ENCODE measurements around the gene FBXO44. TPM values are rescaled to one million over a fixed set of nuclear protein-coding genes. Genes with fewer than 3 reads are reported as not detected.

Gene FBXO44
- total RNA-seq, 1 donor from 2014 or later: 6.4 TPM

DNA sequence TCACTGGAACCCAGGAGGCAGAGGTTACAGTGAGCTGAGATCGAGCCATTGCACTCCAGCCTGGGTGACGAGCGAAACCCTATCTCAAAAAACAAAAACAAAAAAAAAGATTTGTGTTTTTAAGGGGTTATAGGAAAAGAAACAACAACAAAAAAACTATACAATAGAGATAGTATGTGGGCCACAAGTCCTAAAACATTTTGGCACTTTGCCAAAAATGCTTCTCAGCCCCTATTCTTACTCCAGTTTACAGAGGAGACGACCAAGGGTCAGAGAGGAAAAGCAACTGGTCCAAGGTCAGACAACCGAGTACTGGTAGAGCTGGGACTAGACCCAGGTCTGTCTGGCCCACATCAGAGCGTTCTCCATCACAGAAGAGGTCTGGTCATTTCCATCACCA lies 3.0 kb downstream of the FBXO44 start:
- DNase-seq (ENCODE audit: low read depth in 2 of 2): no peak

DNA sequence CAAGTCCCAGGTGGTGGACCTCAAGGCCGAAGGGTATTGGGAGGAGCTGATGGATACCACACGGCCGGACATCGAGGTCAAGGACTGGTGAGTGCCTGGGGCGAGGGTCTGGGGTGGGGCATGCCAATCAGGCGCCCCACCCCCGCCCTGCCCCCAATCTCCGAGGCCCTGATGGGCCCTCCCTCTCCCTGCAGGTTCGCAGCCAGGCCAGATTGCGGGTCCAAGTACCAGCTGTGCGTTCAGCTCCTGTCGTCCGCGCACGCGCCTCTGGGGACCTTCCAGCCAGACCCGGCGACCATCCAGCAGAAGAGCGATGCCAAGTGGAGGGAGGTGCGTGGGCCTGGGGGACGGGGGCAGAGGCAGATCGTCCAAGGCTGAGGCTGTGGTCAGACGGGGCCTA lies 3.9 kb downstream of the FBXO44 start:
- no peak for DNase-seq (ENCODE audit: low read depth in 2 of 2)

DNA sequence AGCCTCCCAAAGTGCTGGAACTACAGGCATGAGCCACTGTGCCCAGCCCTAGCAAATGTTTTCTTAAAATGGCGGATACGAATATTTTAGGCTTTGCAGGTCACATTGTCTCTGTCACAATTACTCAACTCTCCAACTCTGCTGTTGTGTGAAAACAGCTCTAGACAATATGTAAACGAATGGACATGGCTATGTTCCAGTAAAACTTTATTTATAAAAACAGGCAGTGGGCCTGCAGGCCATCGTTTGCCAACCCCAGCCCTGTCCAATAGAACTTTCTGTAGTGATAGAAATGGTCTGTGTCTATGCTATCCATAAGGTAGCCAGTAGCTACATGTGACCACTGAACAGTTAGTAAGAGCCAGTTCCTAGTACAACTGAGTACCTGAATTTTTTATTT lies 5.1 kb downstream of the FBXO44 start:
- no peak for DNase-seq (ENCODE audit: low read depth in 2 of 2)

DNA sequence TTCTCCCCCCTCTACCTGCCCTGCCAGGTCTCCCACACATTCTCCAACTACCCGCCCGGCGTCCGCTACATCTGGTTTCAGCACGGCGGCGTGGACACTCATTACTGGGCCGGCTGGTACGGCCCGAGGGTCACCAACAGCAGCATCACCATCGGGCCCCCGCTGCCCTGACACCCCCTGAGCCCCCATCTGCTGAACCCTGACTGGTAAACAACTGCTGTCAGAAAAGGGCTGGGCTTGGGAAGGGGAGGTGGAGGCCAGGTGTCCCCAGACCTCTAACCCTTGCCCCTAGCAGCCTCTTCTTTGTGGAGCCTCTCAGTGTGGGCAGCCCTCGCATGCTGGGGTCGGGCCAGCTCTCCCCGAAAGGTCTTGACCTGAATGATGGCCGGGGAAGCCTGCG lies 6.4 kb downstream of the FBXO44 start:
- DNase-seq (ENCODE audit: low read depth in 2 of 2): no peak

DNA sequence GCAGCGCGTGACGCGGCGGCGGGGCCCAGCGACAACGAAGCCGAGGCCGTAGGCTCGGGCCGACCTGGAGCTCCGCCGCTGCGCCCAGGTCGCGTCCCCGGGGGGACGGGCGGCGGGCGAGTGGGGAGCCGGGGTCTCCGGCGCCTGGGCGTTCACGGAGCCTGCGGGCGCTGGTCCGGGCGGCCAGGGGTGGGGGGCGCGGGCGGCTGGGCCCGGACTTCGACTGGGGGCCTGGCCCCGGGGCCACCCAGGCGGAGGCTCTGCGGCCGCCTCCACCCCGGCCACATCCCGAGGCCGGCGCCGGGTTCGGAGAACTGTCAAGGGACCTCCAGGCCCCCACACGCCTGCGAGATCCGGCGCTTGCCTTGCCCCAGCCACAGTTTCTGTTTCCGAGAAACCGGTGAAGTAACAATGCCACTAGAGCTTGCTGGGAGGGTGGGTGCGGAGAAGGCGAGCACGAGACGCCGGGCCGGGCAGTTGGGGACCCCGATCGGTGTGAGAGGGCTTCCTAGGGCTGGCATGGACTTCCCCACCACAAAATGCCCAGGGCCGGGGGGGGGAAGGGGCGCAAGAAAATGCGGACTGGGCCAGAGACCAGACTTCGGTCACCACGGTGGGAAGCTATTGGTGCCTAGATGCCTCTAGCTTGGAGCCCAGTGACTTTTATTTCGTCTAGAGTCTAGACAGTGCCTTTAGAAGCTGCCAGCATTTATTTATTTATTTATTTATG lies 9.8 kb downstream of the FBXO44 start:
- no peak for DNase-seq (ENCODE audit: low read depth in 2 of 2)

DNA sequence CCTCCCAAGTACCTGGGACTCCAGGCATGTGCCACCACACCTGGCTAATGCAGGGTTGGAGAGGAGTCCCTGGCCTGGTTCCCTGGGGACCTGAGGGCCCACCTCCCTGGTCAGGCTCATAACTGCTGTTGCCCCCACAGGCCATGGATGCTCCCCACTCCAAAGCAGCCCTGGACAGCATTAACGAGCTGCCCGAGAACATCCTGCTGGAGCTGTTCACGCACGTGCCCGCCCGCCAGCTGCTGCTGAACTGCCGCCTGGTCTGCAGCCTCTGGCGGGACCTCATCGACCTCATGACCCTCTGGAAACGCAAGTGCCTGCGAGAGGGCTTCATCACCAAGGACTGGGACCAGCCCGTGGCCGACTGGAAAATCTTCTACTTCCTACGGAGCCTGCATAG lies 13.8 kb downstream of the FBXO44 start:
- DNase-seq (ENCODE audit: low read depth in 2 of 2): no peak

DNA sequence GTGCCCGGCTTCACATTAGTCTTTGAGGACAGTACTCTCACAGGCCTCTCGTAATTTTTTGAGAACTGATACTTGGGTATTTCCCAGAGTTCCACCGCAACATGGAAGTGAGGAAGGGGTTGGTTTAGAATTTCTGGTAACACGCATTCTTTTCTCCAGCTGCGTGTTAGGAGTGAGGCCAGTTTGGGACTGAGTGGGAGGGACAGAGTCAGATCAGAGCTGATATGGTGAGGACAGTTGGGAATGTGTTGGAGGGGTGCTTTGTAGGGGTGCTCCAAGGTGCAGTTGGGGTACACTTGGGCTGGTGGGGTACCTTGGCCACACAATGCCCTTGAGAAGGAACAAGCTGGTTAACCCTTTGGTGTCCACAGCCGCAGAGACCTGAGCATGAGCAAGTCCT lies 16.1 kb downstream of the FBXO44 start:
- DNase-seq (ENCODE audit: low read depth in 2 of 2): no peak

DNA sequence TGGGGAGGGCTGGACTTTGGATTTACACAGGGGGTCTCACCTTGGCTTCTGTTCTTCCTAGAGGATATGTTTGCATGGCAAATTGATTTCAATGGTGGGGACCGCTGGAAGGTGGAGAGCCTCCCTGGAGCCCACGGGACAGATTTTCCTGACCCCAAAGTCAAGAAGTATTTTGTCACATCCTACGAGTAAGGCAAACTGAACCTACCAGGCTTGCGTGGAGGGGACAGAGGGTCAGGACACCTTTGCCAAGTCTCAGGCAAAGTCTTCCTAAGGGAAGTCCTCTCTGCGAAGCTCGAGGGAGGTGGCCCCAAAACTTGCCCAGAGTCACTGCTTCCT lies 16.5 kb downstream of the FBXO44 start:
- no peak for DNase-seq (ENCODE audit: low read depth in 2 of 2)

DNA sequence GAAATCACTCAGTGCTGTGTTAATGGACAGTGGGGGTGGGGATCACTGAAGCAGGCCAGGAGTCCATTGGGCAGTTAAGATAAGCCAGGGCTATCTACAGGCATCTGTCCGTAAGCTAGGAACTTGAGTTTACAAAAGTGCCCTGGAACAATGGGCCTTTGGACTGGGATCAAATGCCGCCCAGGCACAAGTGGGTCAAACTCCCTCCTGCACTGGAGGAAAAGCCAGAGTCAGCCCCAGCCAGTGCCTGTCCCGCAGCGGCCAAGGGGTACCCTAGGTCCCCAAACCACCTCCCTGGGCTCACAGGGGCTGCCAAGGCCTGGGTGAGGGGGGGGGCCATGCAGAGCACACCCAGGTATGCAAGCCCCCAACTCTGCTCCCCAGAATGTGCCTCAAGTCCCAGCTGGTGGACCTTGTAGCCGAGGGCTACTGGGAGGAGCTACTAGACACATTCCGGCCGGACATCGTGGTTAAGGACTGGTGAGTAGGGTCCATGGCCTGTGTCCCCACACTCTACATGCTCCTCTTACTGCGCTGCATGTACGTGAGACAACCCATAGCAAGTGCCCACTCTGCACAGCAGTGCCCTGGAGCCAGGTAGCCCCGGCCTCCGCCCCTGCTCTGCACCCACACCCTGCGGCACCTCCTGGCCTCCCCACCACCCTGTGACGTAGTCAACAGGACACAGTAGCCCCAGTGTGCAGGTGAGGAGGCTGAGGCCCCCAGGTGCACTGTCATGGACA lies 17.0 kb downstream of the FBXO44 start:
- DNase-seq (ENCODE audit: low read depth in 2 of 2): no peak

DNA sequence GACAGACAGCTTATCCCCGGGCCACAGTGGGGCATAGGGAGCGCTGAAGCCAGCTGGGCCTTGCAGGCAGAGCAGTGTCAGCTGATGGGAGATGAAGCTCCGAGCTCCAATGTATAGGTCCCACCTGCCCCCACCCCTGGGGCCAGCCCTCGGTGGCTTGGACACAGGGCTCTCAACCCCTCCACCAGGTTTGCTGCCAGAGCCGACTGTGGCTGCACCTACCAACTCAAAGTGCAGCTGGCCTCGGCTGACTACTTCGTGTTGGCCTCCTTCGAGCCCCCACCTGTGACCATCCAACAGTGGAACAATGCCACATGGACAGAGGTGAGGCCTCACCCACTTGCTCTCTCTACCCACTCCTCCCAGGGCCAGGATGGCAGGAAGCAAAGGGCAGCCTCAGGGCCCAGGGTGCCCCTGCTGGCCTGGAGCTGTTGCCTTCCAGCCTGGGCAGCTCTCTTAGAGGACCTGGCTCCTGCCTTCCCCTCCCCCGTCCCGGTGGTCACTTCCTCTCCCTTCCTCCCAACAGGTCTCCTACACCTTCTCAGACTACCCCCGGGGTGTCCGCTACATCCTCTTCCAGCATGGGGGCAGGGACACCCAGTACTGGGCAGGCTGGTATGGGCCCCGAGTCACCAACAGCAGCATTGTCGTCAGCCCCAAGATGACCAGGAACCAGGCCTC lies 18.6 kb downstream of the FBXO44 start:
- no peak for DNase-seq (ENCODE audit: low read depth in 2 of 2)

DNA sequence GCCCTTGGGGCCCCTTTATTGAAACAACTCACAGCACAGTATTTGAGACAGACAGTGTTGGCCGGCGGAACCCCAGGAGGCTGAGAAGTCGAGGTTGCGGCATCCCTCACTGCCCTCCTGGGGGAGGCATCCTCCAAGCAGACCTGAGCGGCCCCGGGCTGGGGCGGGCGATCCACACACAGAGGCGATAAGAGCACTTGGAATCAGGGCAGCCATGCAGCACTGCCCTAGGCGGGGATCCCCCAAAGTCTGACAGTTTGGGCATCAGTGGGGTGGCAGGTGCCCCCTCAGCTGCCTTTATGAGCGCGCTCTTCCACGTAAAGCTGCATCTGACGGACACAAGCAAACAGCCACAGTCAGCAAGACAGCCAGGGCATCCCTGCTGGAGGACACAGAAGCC lies 19.8 kb downstream of the FBXO44 start:
- DNase-seq (ENCODE audit: low read depth in 2 of 2): no peak

DNA sequence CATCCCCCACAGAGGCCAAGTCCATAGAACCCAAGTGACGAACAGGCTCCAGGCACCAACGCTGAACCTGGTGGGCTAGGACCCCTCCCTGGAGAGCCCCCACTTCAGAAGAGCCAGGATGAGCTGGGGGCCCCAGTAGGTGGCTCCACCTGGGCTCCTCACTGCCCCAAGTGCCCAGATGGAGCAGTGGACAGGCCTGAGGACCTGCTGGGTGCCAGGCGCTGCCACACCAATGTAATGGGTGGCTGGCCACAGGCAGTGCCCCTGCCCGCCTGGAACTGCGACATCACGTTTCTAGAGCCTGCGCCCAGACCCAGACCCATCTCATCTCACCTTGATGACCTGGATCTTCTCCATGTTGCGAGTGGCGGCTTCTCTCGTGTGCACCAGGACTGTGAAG lies 20.6 kb downstream of the FBXO44 start:
- no peak for DNase-seq (ENCODE audit: low read depth in 2 of 2)

DNA sequence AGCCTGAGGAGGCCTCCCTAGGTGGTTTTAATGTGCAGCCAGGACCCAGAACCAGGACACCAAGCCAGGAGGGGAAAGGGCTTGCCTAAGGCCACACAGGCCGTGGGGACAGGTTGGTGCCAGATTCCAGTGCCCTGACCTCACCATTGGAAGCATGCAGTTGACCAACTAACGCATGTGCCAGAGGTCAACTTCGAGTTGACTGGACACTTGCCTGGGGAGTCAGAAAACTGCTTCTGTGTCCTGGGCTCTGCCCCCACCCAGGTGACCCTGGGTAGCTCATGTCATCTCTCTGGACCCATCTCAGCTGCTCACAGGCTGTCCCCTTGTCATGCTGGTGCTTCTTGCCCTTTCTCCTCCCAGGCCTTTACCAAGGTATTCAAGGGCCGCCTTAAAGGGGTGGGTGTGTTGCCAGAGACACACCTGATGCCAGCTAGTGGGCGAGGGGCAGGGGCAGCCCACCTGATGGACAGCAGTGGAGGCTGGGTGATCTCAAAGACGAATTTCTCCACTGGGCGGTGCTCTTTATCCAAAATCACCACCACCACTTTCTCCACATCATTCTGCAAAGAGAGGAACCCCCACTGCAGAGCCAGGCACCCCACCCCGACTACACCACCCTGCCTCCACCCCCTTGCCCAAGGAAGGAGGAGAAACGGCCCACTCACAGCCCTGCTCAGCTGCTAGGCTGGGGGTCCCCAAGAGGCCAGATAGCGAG lies 21.9 kb downstream of the FBXO44 start:
- DNase-seq (ENCODE audit: low read depth in 2 of 2): no peak

DNA sequence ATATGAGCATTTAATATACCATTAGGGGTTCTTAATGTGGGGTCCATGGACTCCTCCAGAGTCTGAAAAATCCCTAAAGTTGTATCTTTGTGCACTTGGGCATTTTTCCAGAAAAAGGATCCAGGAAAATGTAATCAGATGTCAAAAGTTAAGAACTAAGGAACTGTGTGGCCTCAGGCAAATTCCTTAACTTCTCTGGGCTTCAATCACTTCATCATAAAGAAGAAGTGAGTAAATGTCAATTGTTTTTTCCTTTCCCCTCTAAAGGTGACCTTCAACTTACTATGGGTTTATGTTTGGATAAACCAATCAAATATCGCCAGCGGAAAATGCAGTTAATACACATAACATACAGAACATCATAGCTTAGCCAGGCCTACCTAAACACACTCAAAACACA lies 23.8 kb downstream of the FBXO44 start:
- no peak for DNase-seq (ENCODE audit: low read depth in 2 of 2)

DNA sequence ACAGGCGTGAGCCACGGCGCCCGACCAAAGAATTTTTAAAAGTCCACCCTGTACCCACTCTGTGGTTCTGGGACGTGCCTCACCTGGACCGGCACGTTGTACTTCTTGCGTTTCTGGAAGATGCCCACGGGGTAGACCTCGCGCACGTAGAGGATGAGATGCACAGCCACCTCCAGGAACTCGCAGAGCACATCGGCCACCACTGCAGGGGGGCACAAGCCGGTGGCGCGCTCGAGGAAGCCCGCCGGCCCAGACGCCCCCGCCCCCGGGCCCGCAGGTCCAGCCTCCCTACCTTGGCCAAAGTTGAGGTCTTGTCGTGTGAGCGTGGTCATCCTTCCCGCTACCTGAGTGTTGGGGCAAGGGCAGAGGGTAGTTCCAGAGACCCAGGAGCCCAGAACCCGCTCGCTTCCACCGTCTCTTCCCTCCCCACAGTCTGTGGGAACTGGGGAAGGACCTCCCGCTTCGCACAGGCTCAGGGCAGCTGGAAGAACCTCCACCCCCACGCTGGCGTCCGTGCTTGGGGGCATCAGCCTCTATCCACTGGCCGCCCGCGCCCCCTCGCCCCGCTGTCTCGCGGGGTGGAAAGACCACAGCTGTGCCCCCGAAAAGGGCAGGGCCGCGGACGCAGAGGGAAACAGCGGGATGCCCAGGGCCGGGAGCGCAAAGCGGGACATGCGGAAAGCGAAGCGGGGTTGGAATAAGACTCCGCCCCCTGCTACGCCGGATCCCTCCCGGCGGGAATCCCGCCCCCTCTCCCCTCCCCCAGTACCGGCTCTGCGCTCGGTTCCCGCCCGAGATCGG lies 25.8 kb downstream of the FBXO44 start:
- peak in 1 of 2 donors; percentile 22 for DNase-seq (ENCODE audit: low read depth in 2 of 2)

DNA sequence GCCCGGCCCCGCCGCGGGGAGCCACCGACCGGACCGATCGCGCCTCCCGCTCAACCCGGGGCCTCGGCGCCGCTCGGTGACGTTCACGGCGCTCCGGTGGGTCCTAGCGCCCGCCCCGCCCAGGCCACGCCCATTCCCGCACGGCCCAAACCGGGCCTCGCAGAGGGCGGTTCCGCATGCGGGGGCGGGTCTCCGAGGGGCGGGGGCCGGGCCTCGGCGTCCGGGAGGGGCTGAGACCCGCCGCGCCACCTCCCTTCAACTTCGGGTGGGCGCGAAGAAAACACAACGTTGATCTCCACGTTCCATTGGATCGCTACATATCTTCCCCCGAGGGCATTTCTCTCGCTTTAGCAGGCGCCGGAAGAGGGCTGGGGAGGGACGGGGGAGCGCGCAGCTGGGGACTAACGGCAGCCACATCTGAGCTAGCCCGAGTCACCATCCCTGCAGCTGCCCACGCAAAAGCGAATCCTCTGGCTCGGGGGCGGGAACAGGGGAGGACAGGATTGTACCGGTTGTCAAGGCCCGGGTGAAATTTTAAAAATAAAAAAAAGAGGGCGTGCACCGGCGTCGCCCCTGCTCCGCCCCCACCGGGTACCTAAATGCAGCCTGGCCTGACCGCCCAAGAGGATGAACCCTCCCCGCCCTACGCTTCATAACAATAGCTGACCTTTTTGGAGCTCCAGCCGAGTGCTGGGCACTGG lies 26.5 kb downstream of the FBXO44 start, which contains the start of gene MAD2L2:
Gene MAD2L2, minus strand, starts transcription at position 78 of the 701 bp plus-strand sequence. CDS start 547 bp downstream, outside the sequence.
- peak; percentile 30 to 78 for DNase-seq (ENCODE audit: low read depth in 2 of 2)

DNA sequence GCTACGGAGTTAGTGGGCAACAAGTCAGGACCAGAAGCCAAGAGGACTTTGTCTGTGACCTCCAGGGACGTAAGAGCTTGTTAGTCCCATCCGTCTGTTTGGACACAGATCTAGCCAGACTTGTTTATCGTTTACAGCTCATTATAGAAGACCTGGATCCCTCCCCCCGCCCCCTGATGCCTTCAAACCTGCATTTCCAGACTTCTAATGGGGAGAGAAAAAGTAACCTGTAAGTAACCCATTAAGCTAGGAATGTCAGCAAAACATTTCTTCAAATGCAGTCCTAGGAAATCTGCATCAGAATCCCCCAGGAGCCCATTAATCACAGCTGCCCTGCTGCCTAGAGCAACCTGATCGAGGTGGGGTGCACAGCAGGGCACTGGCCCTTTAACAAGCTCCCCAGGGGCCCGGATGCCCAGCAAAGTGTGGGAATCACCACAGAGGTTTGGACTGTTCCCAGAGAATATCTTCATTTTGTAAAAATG lies 27.7 kb downstream of the FBXO44 start:
- no peak for DNase-seq (ENCODE audit: low read depth in 2 of 2)

DNA sequence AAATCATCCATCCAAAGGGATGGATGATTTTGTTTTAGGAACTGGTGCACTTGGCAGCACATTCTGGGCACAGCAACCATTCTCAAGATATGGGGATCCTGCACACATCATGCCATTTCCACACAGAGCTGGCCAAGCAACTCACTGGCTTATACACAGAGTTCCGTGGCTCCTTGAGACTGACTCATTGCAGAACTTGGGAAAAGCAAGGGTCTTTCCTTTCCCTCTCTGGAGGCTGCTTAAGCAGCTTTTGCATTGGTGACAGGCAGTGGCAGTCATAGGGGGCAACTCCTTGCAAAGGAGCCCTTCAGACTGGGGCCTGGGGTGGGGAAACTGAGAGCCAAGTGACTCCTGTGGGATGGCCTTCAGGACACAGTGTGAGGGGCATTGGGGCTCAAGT lies 28.1 kb downstream of the FBXO44 start:
- no peak for DNase-seq (ENCODE audit: low read depth in 2 of 2)

DNA sequence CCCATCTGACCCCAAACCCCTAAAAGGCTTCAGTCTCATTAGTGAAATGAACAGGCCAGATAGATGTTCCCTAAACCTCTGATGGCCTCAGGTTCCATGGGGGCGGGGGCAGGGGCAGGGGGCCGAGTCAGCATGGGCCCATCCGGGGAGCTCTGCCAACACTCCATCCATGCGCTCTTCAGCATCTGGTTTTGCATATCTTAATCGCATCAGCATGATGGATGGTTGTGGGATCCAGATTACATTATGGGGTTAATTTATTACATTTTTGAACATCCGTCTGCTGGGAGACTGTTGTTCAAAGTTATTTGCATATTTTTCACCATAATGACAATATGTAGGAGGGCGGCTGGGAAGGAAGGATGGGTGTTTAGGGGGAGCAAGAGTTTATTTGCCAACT lies 29.4 kb downstream of the FBXO44 start:
- no peak for DNase-seq (ENCODE audit: low read depth in 2 of 2)

DNA sequence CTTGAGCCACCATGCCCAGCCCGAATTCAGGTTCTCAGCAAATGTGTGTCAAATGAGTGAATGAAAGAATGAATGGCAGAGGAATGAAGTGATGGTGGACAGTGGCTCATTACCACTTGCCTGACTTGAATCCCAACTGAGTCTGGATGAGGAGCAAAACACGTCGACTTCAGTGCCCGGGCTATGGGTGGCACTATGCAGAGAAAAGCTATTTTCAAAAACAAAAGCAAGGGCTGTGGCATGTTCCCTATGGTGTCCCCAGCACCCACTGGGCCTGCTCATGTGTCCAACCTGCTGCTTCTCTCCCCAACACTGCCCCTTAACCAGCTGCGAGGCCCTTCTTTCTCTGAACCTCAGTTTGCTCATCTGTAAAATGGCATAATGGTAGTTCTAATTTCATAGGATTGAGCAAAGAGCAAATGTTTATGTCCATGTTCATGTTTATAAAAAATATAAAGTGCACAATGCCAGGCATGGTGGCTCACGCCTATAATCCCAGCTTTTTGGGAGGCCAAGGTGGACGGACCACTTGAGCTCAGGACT lies 30.6 kb downstream of the FBXO44 start:
- DNase-seq (ENCODE audit: low read depth in 2 of 2): no peak
